Left ventricle myocardium inferior (tissue), 1 donor: ENCODE results near the gene MUC20. TPM values are rescaled to one million over a fixed set of nuclear protein-coding genes. Genes with fewer than 3 reads are reported as not detected.
"Not testable (repeated sequence)": the region's sequence is repeated elsewhere in the genome, so short reads cannot be mapped to it uniquely, and the experiment has no call there.

Experiments
- DNase-seq: peaks from one replicate; pipeline ENCODE4 v3.0.0-alpha.2; 2020
- H3K27ac ChIP-seq: fragments of 200-600 bp; replicated peaks from 2 replicates; pipeline ENCODE4 v1.8.0; 2021
- H3K27me3 ChIP-seq: fragments of 200-600 bp; 2 replicates; pipeline ENCODE4 v1.8.0; 2021; ENCODE audit warnings: low read depth
- H3K36me3 ChIP-seq: fragments of 200-600 bp; 2 replicates; pipeline ENCODE4 v1.8.0; 2021
- H3K4me1 ChIP-seq: fragments of 200-600 bp; 2 replicates; pipeline ENCODE4 v1.8.0; 2021
- H3K4me3 ChIP-seq: fragments of 200-600 bp; 2 replicates; pipeline ENCODE4 v1.8.0; 2021; ENCODE audit warnings: mild to moderate bottlenecking, moderate library complexity
- H3K9me3 ChIP-seq: fragments of 200-600 bp; replicated peaks from 2 replicates; pipeline ENCODE4 v1.8.0; 2021
- CTCF ChIP-seq: fragments of 200-600 bp; IDR thresholded peaks from 2 replicates; pipeline ENCODE4 v1.8.0; 2021; ENCODE audit warnings: antibody characterized with exemption, mild to moderate bottlenecking, borderline replicate concordance
- intact Hi-C: fragments of 100-400 bp; cut with micrococcal nuclease; formaldehyde crosslinking; loops from one replicate; pipeline ENCODE4 v1.11.0; 2022
- total RNA-seq: library from RNA; stranded (reverse); fragmentation: NEBNext Ultra II Directional; extraction: Animal tissue kit (Norgen Biotek cat#: 25700); gene quantifications from one replicate; pipeline ENCODE4 v1.2.1, GENCODE V29; 2021
- donor health status: DM: no; HTN: yes; CAD: no; lungs with severe emphysema.

The MUC20 gene
- total RNA-seq, 1 donor from 2014 or later, result 4.7 TPM

- Histone ChIP-seq H3K27me3 (peaks cover 41% of the 10 kb centered on the region), H3K36me3 (no peaks in the 10 kb centered on the region), H3K9me3 (no peaks in the 10 kb centered on the region), H3K4me1 (no peaks in the 10 kb centered on the region), H3K4me3 (no peak overlapping the region), H3K27ac (no peak overlapping the region)
- DNase-seq, result no peak
- intact Hi-C loops, result no loop called here
- TF ChIP-seq CTCF, result no peak
Observed at GRCh38 chr3:195767792-195768191, 47.0 kb downstream of the MUC20 start.

- DNase-seq, result no peak
- Histone ChIP-seq H3K4me3 (no peak overlapping the region), H3K36me3 (no peaks in the 10 kb centered on the region), H3K9me3 (no peaks in the 10 kb centered on the region), H3K27me3 (peaks cover 35% of the 10 kb centered on the region), H3K27ac (no peak overlapping the region), H3K4me1 (no peaks in the 10 kb centered on the region)
- no peak for TF ChIP-seq CTCF
- intact Hi-C loops, result no loop called here
Observed at GRCh38 chr3:195768414-195768813, 47.6 kb downstream of the MUC20 start.

- Histone ChIP-seq H3K4me3 (no peak overlapping the region), H3K36me3 (no peaks in the 10 kb centered on the region), H3K9me3 (no peaks in the 10 kb centered on the region), H3K4me1 (no peaks in the 10 kb centered on the region), H3K27ac (no peak overlapping the region), H3K27me3 (peaks cover 30% of the 10 kb centered on the region)
- DNase-seq, result no peak
- intact Hi-C loops, result no loop called here
- no peak for TF ChIP-seq CTCF
Observed at GRCh38 chr3:195768831-195769303, 48.1 kb downstream of the MUC20 start.

- H3K27ac ChIP-seq, result no peak overlapping the region
- peaks cover 29% of the 10 kb centered on the region for H3K27me3 ChIP-seq
- no peak for TF ChIP-seq CTCF
- intact Hi-C loops, result no loop called here
- H3K4me1 ChIP-seq, result no peaks in the 10 kb centered on the region
- no peak overlapping the region for H3K4me3 ChIP-seq
- no peak for DNase-seq
- H3K36me3 ChIP-seq, result no peaks in the 10 kb centered on the region
- H3K9me3 ChIP-seq, result no peaks in the 10 kb centered on the region
Observed at GRCh38 chr3:195769551-195769950, 48.8 kb downstream of the MUC20 start.

GRCh38 chr3:195770081-195770840 is 49.5 kb downstream of the MUC20 start:
- Histone ChIP-seq H3K27ac (no peak overlapping the region), H3K36me3 (no peaks in the 10 kb centered on the region), H3K4me1 (no peaks in the 10 kb centered on the region), H3K9me3 (no peaks in the 10 kb centered on the region), H3K4me3 (no peak overlapping the region), H3K27me3 (peaks cover 24% of the 10 kb centered on the region)
- intact Hi-C loops, result no loop called here
- TF ChIP-seq CTCF, result no peak
- DNase-seq, result no peak

- H3K4me1 ChIP-seq, H3K4me3 ChIP-seq, DNase-seq, H3K27ac ChIP-seq, H3K36me3 ChIP-seq, H3K9me3 ChIP-seq, intact Hi-C loops: not testable (repeated sequence)
- peaks cover 16% of the 10 kb centered on the region for H3K27me3 ChIP-seq
Observed at GRCh38 chr3:195770841-195771645, 50.3 kb downstream of the MUC20 start.
